Measurements from ENCODE around the gene DLST.

The DLST gene

GRCh38 chr14:74859757-74860552 is 21.8 kb upstream of the DLST start:
- TF ChIP-seq, protein P1, sequence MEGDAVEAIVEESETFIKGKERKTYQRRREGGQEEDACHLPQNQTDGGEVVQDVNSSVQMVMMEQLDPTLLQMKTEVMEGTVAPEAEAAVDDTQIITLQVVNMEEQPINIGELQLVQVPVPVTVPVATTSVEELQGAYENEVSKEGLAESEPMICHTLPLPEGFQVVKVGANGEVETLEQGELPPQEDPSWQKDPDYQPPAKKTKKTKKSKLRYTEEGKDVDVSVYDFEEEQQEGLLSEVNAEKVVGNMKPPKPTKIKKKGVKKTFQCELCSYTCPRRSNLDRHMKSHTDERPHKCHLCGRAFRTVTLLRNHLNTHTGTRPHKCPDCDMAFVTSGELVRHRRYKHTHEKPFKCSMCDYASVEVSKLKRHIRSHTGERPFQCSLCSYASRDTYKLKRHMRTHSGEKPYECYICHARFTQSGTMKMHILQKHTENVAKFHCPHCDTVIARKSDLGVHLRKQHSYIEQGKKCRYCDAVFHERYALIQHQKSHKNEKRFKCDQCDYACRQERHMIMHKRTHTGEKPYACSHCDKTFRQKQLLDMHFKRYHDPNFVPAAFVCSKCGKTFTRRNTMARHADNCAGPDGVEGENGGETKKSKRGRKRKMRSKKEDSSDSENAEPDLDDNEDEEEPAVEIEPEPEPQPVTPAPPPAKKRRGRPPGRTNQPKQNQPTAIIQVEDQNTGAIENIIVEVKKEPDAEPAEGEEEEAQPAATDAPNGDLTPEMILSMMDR (IDR thresholded peaks at IDR 0.05; ENCODE audit: low read length, missing control alignments), result no peak
- no peak for DNase-seq (ENCODE audit: low read depth)
- no peak overlapping the region for H3K4me3 ChIP-seq (replicated peaks; ENCODE audit: low read depth, low read length)

GRCh38 chr14:74860899-74861733 is 20.6 kb upstream of the DLST start:
- no peak overlapping the region for H3K4me3 ChIP-seq (replicated peaks; ENCODE audit: low read depth, low read length)
- DNase-seq (ENCODE audit: low read depth), result peak; percentile 88
- TF ChIP-seq, protein P1 (IDR thresholded peaks at IDR 0.05; ENCODE audit: low read length, missing control alignments), result peak; percentile 88

DNA sequence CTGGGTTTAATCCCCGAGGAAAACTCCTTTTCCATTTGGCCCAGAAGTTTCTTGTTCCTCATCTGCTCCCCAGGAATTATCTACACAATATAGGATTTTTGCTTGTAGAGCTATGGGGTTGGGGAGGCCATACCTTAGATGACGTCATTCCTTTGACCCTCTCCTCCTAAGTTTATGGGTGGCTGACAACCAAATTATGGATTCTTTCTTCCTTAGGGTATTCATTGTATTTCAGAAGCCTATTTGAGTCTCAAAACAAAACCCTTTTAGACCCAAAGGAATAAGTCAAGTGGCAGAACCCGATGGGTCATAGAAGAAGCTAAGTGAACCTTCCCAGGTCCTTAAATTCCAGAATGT is 20.0 kb upstream of the DLST start:
- TF ChIP-seq, protein P1 (IDR thresholded peaks at IDR 0.05; ENCODE audit: low read length, missing control alignments), result no peak
- no peak for DNase-seq (ENCODE audit: low read depth)
- no peak overlapping the region for H3K4me3 ChIP-seq (replicated peaks; ENCODE audit: low read depth, low read length)

DNA sequence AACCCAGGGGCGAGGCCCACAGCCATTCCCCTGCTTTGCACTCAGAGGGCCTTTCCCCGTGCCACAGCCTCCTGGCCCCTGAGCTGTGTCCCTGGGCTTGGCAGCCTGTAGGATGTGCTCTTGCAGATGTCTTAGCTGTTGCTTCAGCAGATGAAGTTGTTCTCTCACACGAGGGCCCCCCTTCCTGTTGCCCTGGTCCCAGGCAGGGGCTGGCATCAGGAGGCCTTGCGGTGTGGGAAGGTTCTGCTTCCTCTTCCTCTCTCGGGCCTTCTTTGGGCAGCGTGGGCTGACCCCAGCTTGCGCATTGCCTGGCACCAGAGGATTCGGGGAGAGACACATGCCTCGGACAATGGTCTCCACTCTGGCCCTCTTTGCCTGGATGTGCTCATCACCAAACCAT is 18.4 kb upstream of the DLST start:
- TF ChIP-seq, protein P1 (IDR thresholded peaks at IDR 0.05; ENCODE audit: low read length, missing control alignments), result no peak

DNA sequence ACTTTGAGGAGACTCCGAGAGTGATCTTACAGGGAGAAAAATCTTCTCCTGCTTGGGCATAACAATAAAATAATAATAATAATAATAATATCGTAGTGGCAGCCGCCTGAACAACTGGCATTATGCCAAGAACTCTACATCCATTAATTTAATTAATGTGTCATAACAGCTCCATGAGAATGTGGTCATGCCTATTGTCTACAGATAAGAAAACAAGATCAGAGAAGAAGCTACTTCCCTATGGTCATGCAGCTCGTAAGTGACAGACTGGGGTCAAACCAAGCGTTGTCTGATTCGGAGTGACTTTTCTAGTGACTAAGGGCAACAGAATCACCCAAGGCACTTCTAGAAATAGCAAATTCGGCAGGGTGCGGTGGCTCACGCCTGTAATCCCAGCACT is 17.5 kb upstream of the DLST start:
- TF ChIP-seq, protein P1 (IDR thresholded peaks at IDR 0.05; ENCODE audit: low read length, missing control alignments), result no peak
- DNase-seq (ENCODE audit: low read depth), result no peak
- H3K4me3 ChIP-seq (replicated peaks; ENCODE audit: low read depth, low read length), result no peak overlapping the region

More for the DNA sequence above, 18.4 kb upstream of the DLST start:
- no peak for DNase-seq (ENCODE audit: low read depth)
- H3K4me3 ChIP-seq (replicated peaks; ENCODE audit: low read depth, low read length), result no peak overlapping the region

- TF ChIP-seq, protein P1 (IDR thresholded peaks at IDR 0.05; ENCODE audit: low read length, missing control alignments), result no peak
- no peak overlapping the region for H3K4me3 ChIP-seq (replicated peaks; ENCODE audit: low read depth, low read length)
- no peak for DNase-seq (ENCODE audit: low read depth)
Observed at GRCh38 chr14:74865156-74865555, 16.6 kb upstream of the DLST start.

All from fibroblast of pulmonary artery (primary cell).